AG04450 (cell line): ENCODE measurements around the gene LHX5. TPM values are rescaled to one million over a fixed set of nuclear protein-coding genes. Genes with fewer than 3 reads are reported as not detected.

Experiments used
- CTCF ChIA-PET: fragments of 300-600, 350-600 bp; formaldehyde crosslinking; extraction: SDS; loops from one replicate; lab custom pipeline; 2022; ENCODE audit warnings: antibody characterized with exemption, inconsistent platforms; lab: Charles Lee
- POLR2A ChIA-PET: fragments of 350-600 bp; formaldehyde crosslinking; extraction: SDS; loops from one replicate; lab custom pipeline; 2021; ENCODE audit warnings: antibody characterized with exemption, inconsistent platforms; lab: Yijun Ruan, JAX
- DNase-seq: peaks from one replicate; pipeline ENCODE4 v3.0.0-alpha.2; 2011; ENCODE audit warnings: low read depth, low spot score
- H3K27ac ChIP-seq: one replicate; pipeline ENCODE4 v1.5.1; 2012; ENCODE audit warnings: low read depth, low read length, control low read depth
- H3K27me3 ChIP-seq: one replicate; pipeline ENCODE4 v1.6.0; 2012; ENCODE audit warnings: low read length; ENCODE audit not compliant: control insufficient read depth, insufficient read depth
- H3K4me3 ChIP-seq: 2 replicates; pipeline ENCODE4 v1.5.1; 2011; ENCODE audit warnings: mild to moderate bottlenecking, low read depth, low read length, control low read depth
- H3K9me3 ChIP-seq: 2 replicates; pipeline ENCODE4 v1.5.1; 2012; ENCODE audit warnings: low read length; ENCODE audit not compliant: control insufficient read depth, insufficient read depth
- polyA plus RNA-seq: library from polyadenylated mRNA; depleted of rRNA; stranded (reverse); fragments of >200 nt; gene quantifications from 2 replicates; pipeline ENCODE4 v1.2.3, GENCODE V29; 2011
- TF ChIP-seq, protein P1 (sequence below): IDR thresholded peaks from 2 replicates; pipeline ENCODE4 v1.5.1; 2011; ENCODE audit warnings: low read depth, low read length, control low read depth, inconsistent platforms

Gene LHX5
- polyA plus RNA-seq, 1 experiment: not detected

DNA sequence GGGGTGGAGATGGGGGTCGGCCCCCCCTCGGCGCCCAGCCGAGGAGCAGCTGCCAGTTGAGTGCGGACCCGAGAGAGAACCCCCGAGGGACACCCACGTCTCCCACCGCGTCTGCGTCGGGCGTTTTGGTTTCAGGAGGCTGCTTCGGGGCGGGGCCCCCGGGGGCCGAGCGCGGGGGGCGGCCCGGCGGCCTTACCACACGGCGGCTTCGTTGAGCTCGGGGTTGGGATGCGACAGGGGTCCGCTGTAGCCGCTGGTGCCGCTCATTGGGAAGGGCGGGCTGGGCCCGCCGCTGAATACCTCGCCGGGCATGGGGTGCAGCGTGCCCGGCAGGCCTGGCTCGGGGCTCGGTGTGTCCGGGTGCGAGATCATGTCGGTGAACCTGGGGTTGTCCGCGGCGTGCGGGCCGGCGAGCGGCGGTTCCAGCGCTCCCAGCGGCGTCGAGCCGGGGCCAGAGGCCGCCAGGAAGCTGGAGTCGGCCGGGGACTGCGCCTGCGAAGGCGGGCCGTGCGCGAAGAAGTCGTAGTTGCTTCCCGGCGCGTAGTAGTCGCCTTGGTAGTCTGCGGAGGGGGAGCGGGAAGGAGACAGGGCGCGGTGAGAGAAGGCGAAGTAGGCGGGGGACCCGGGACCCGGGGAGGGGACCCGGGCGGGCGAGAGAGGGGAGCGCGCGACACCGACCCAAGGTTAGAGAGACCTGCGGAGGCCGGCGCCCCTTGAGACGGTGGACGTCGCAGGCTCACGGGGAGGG, 8.5 kb downstream of the LHX5 start:
- no peak overlapping the region for H3K27ac ChIP-seq
- TF ChIP-seq, protein P1, sequence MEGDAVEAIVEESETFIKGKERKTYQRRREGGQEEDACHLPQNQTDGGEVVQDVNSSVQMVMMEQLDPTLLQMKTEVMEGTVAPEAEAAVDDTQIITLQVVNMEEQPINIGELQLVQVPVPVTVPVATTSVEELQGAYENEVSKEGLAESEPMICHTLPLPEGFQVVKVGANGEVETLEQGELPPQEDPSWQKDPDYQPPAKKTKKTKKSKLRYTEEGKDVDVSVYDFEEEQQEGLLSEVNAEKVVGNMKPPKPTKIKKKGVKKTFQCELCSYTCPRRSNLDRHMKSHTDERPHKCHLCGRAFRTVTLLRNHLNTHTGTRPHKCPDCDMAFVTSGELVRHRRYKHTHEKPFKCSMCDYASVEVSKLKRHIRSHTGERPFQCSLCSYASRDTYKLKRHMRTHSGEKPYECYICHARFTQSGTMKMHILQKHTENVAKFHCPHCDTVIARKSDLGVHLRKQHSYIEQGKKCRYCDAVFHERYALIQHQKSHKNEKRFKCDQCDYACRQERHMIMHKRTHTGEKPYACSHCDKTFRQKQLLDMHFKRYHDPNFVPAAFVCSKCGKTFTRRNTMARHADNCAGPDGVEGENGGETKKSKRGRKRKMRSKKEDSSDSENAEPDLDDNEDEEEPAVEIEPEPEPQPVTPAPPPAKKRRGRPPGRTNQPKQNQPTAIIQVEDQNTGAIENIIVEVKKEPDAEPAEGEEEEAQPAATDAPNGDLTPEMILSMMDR: no peak
- ChIA-PET CTCF (interaction anchor here (0.6 to 2.8 kb wide), 10 partner anchors 16 to 449 kb away, joined by 3 to 32 read pairs (median 6); partner anchors contain the start of gene SDSL), POLR2A (no interaction called here)
- H3K27me3 ChIP-seq: peaks cover 73% of the 10 kb centered on the region
- DNase-seq: no peak
- no peaks in the 10 kb centered on the region; the same call in 1 of the 2 replicates for H3K9me3 ChIP-seq
- H3K4me3 ChIP-seq: no peak overlapping the region

DNA sequence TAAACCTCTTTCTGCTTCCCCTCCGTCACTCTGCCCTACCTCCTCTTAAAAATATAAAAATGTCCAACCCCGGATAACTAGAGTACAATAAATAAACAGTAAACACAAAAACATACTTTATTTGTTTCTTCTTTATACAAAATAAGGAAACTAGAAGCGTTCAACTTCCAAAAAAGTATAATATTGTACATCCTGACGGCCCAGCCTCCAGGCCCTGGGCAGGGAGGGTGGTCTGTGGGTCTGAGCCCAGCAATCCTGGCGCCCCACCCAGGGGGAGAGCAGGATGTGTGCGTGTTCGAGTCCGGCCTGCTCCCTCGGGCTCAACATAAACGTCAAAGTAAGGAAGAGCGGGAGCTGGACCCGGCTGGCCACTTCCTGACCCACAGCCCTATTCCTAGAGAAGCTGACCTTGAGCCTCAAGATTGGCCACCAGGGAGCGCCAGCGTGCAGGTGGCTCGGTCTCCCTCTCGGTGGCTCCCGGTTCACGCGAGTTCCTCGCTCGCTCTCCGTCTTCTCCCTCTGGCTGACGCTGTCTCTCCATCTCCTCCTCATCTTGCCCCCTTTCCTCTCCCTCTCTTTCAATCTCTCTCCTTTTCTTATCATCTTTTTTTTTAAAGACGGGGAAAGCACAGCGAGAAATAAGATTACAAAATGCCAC, 9.4 kb downstream of the LHX5 start:
- Histone ChIP-seq H3K4me3 (peak overlapping the region; percentile 29), H3K27me3 (peaks cover 64% of the 10 kb centered on the region), H3K9me3 (no peaks in the 10 kb centered on the region; the same call in 1 of the 2 replicates), H3K27ac (no peak overlapping the region)
- POLR2A ChIA-PET: interaction anchor here (0.6 kb wide), 1 partner anchor 446 kb away, joined by 6 read pairs; no protein-coding TSS in a partner anchor
- CTCF ChIA-PET: interaction anchor here (0.6 to 2.8 kb wide), 20 partner anchors 9 to 1269 kb away, joined by 3 to 32 read pairs (median 4); partner anchors contain the start of genes SDSL and SLC8B1
- TF ChIP-seq, protein P1: peak; percentile 92
- DNase-seq: peak; percentile 29

DNA sequence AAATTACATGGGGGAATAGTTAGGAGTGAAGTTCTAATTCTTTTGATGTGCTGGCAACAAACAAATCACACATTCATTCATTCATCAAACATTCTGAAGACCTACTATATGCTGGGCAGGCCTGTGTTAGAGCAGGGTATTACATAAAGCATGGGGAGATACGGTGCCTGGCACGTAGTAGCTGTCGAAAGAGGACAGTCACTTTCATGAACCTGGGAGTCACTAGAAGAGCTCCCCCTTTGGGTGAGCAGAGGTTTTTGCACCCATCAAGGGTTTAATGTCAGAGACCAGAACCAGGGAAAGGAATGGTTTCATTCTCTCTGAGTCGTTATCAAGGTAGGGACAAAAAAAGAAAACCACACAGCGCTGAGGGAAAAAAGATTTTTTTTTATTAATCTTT, 10.0 kb downstream of the LHX5 start:
- Histone ChIP-seq H3K4me3 (no peak overlapping the region), H3K9me3 (no peaks in the 10 kb centered on the region; the same call in 1 of the 2 replicates), H3K27me3 (peaks cover 58% of the 10 kb centered on the region), H3K27ac (no peak overlapping the region)
- no peak for DNase-seq
- ChIA-PET CTCF (interaction anchor here (0.5 to 2.8 kb wide), 21 partner anchors 9 to 1270 kb away, joined by 3 to 32 read pairs (median 4); partner anchors contain the start of genes SDSL and SLC8B1), POLR2A (interaction anchor here (0.6 kb wide), 1 partner anchor 447 kb away, joined by 6 read pairs; no protein-coding TSS in a partner anchor)
- TF ChIP-seq, protein P1: peak; percentile 63

DNA sequence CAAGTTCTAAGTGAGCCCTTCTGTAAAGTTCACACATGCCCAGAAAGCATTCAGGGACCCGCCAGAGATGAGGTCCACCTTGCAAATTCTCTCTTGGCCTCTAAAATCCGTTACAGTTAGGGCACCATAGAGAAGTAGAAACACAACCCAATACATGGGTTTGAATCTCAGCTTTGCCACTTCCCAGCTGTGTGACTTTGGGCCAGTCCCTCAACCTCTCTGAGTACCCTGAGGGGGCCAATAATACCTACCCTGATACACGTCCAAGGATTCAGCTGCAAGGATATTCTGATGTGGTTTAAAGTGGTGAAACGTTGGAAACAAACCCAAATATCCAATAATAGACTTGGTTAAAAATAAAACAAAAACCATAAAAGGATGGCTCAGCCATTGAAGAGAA, 11.7 kb downstream of the LHX5 start:
- DNase-seq: no peak
- H3K27ac ChIP-seq: no peak overlapping the region
- no peaks in the 10 kb centered on the region; the same call in 1 of the 2 replicates for H3K9me3 ChIP-seq
- no peak overlapping the region for H3K4me3 ChIP-seq
- ChIA-PET POLR2A (no interaction called here), CTCF (interaction anchor here (1.9 kb wide), 1 partner anchor 34 kb away, joined by 11 read pairs; no protein-coding TSS in a partner anchor)
- TF ChIP-seq, protein P1: no peak
- peaks cover 42% of the 10 kb centered on the region for H3K27me3 ChIP-seq
